SK-N-SH (cell line): ENCODE results near the gene HMG20A.

ENCODE experiments used
- CHD2 ChIP-seq: fragments of 150-350 bp; IDR thresholded peaks from 2 replicates; pipeline ENCODE4 v1.6.1; 2018; ENCODE audit warnings: low read length; ENCODE audit not compliant: partially characterized antibody
- CTCF ChIP-seq: fragments of 200-600 bp; sonication (generic); IDR thresholded peaks from 2 replicates; pipeline ENCODE4 v1.6.1; 2017; ENCODE audit warnings: antibody characterized with exemption, mild to moderate bottlenecking, moderate library complexity
- MXI1 ChIP-seq: IDR thresholded peaks from 2 replicates; pipeline ENCODE4 v1.6.1; 2012; ENCODE audit warnings: mild to moderate bottlenecking, low read depth, low read length, improper control_type of control experiment
- POLR2AphosphoS5 ChIP-seq: IDR thresholded peaks from 2 replicates; pipeline ENCODE4 v1.6.1; 2012; ENCODE audit warnings: low read depth, low read length
- RFX5 ChIP-seq: IDR thresholded peaks from 2 replicates; pipeline ENCODE4 v1.6.1; 2012; ENCODE audit warnings: mild to moderate bottlenecking, improper control_type of control experiment, low read length
- SIN3A ChIP-seq: IDR thresholded peaks from 2 replicates; pipeline ENCODE4 v1.6.1; 2012; ENCODE audit warnings: low read depth, mild to moderate bottlenecking, low read length, moderate library complexity, borderline replicate concordance

- TF ChIP-seq SIN3A: no peak
- TF ChIP-seq CTCF: no peak
- no peak for TF ChIP-seq MXI1
- TF ChIP-seq CHD2: no peak
- no peak for TF ChIP-seq POLR2AphosphoS5
- no peak for TF ChIP-seq RFX5
Measured at GRCh38 chr15:77371850-77372563, 48.7 kb upstream of the HMG20A start.
